GM12878 (cell line): ENCODE results near the gene MFNG. TPM values are rescaled to one million over a fixed set of nuclear protein-coding genes. Genes with fewer than 3 reads are reported as not detected.

Experiments used
- ATAC-seq: fragments of 200-7000 bp; cut with Tn5 transposase; 3 replicates; pipeline ENCODE4 v1.9.1; 2020; ENCODE audit warnings: mild to moderate bottlenecking, moderate library complexity
- BruUV-seq: library from RNA; stranded (reverse); fragments of 400-500 nt; replicated peaks from 2 replicates; lab custom pipeline; 2021; lab: Mats Ljungman, UMichigan
- CTCF ChIA-PET: fragments of 300-600 bp; sonication (Branson Sonifier 250); formaldehyde crosslinking; extraction: SDS; loops from one replicate; lab custom pipeline; 2021; ENCODE audit warnings: inconsistent platforms; lab: Yijun Ruan, JAX
- POLR2A ChIA-PET: fragments of 350-600 bp; formaldehyde crosslinking; extraction: SDS; loops from one replicate; lab custom pipeline; 2021; ENCODE audit warnings: inconsistent platforms; lab: Charles Lee
- RAD21 ChIA-PET: fragments of 300-600 bp; sonication (Branson Sonifier 250); formaldehyde crosslinking; loops from one replicate; lab custom pipeline; 2023; ENCODE audit warnings: antibody characterized with exemption; ENCODE audit not compliant: unreplicated experiment; lab: Charles Lee
- SMC1A ChIA-PET: fragments of 300-600 bp; sonication (Branson Sonifier 250); formaldehyde crosslinking; loops from one replicate; lab custom pipeline; 2023; ENCODE audit not compliant: unreplicated experiment, uncharacterized antibody; lab: Charles Lee
- DNase-seq: peaks from one replicate; pipeline ENCODE4 v3.0.0-alpha.2; 2011; ENCODE audit warnings: low read depth, low spot score
- FAIRE-seq: peaks from 3 replicates; lab custom pipeline; 2011; peaks lifted over from hg19 to GRCh38; lab: Jason Lieb, UNC
- H2AFZ ChIP-seq: 2 replicates; pipeline ENCODE4 v1.6.0; 2011; ENCODE audit warnings: low read depth, low read length, control low read depth; ENCODE audit not compliant: control insufficient read depth
- H3K27ac ChIP-seq: 2 replicates; pipeline ENCODE4 v1.5.1; 2011; ENCODE audit warnings: control low read depth; ENCODE audit not compliant: control insufficient read depth, insufficient read depth
- H3K27me3 ChIP-seq, 2 experiments: replicated peaks in 1 of 2; 2 replicates each; pipeline versions ENCODE4 v1.6.0 to v1.6.1; 2011; ENCODE audit warnings: low read length in 1 of 2; ENCODE audit not compliant: control insufficient read depth in 2 of 2, insufficient read depth in 2 of 2
- H3K36me3 ChIP-seq, 2 experiments: 2 replicates each; pipeline ENCODE4 v1.5.1; 2011; ENCODE audit warnings: low read length in 1 of 2; ENCODE audit not compliant: control insufficient read depth in 2 of 2, insufficient read depth in 2 of 2
- H3K4me1 ChIP-seq: 2 replicates; pipeline ENCODE4 v1.6.1; 2011; ENCODE audit warnings: mild to moderate bottlenecking, low read length, moderate library complexity, mixed read lengths; ENCODE audit not compliant: control insufficient read depth, insufficient read depth
- H3K4me2 ChIP-seq: 2 replicates; pipeline ENCODE4 v1.6.0; 2011; ENCODE audit warnings: control low read depth; ENCODE audit not compliant: control insufficient read depth, insufficient read depth
- H3K4me3 ChIP-seq: fragments of 200-600 bp; sonication (generic); 2 replicates; pipeline ENCODE4 v1.5.1; 2016
- H3K79me2 ChIP-seq: 2 replicates; pipeline ENCODE4 v1.6.0; 2011; ENCODE audit warnings: low read length; ENCODE audit not compliant: control insufficient read depth, insufficient read depth
- H3K9ac ChIP-seq: 2 replicates; pipeline ENCODE4 v1.8.0; 2011; ENCODE audit warnings: low read length, control low read depth, mixed read lengths; ENCODE audit not compliant: control insufficient read depth, insufficient read depth
- H3K9me3 ChIP-seq: replicated peaks from 3 replicates; pipeline ENCODE4 v1.5.1; 2011; ENCODE audit warnings: mild to moderate bottlenecking, low read length; ENCODE audit not compliant: control insufficient read depth, insufficient read depth
- H4K20me1 ChIP-seq: 2 replicates; pipeline ENCODE4 v1.6.0; 2011; ENCODE audit not compliant: control insufficient read depth, insufficient read depth
- HDAC2 ChIP-seq: fragments of 200-600 bp; sonication (generic); IDR thresholded peaks from 2 replicates; pipeline ENCODE4 v1.6.1; 2017
- IKZF1 ChIP-seq: fragments of 450-650 bp; conservative IDR thresholded peaks from 2 replicates; pipeline ENCODE4 v1.6.1; 2017; ENCODE audit warnings: antibody characterized with exemption, mild to moderate bottlenecking
- IRF4 ChIP-seq: IDR thresholded peaks from 2 replicates; pipeline ENCODE4 v1.6.1; 2011; ENCODE audit warnings: low read depth, low read length
- LARP7 ChIP-seq: fragments of 450-650 bp; IDR thresholded peaks from 2 replicates; pipeline ENCODE4 v1.6.1; 2017; ENCODE audit warnings: mild to moderate bottlenecking
- POU2F2 ChIP-seq: IDR thresholded peaks from 3 replicates; pipeline ENCODE4 v1.6.1; 2011; ENCODE audit warnings: low read depth, mild to moderate bottlenecking, low read length, borderline replicate concordance
- RFX5 ChIP-seq: IDR thresholded peaks from 2 replicates; pipeline ENCODE4 v1.6.1; 2011; ENCODE audit warnings: low read depth, low read length, improper control_type of control experiment
- SMAD1 ChIP-seq: fragments of 450-650 bp; IDR thresholded peaks from 2 replicates; pipeline ENCODE4 v1.6.1; 2018; ENCODE audit warnings: mild to moderate bottlenecking, low read depth; ENCODE audit not compliant: partially characterized antibody
- SP1 ChIP-seq: IDR thresholded peaks from one replicate; pipeline ENCODE4 v1.6.1; 2011; ENCODE audit warnings: low read depth, low read length
- SPI1 ChIP-seq: IDR thresholded peaks from 2 replicates; pipeline ENCODE4 v1.6.1; 2011; ENCODE audit warnings: low read depth, mild to moderate bottlenecking, low read length, moderate library complexity, borderline replicate concordance; ENCODE audit not compliant: insufficient read depth
- STAT1 ChIP-seq: fragments of 450-650 bp; conservative IDR thresholded peaks from 2 replicates; pipeline ENCODE4 v1.6.1; 2014; ENCODE audit warnings: antibody characterized with exemption, mild to moderate bottlenecking
- TAF1 ChIP-seq: IDR thresholded peaks from 2 replicates; pipeline ENCODE4 v1.6.1; 2011; ENCODE audit warnings: mild to moderate bottlenecking, low read depth, low read length, borderline replicate concordance
- TCF12 ChIP-seq: IDR thresholded peaks from 2 replicates; pipeline ENCODE4 v1.6.1; 2011; ENCODE audit warnings: low read depth, mild to moderate bottlenecking, low read length
- TCF3 ChIP-seq: IDR thresholded peaks from 2 replicates; pipeline ENCODE4 v1.6.1; 2012; ENCODE audit warnings: low read depth, mild to moderate bottlenecking, low read length, borderline replicate concordance; ENCODE audit not compliant: insufficient read depth
- WGBS: methylation state at CpG from one replicate; pipeline ENCODE4 v1.1.6; 2016; ENCODE audit warnings: low lambda C conversion rate; ENCODE audit not compliant: insufficient replicate concordance, insufficient coverage; ENCODE audit errors: missing lambda C conversion rate; 5-methylcytosine and 5-hydroxymethylcytosine counted together
- in situ Hi-C: fragments of 300-500 bp; cut with MboI; formaldehyde crosslinking; loops from 9 replicates; pipeline ENCODE4 v1.14.3; 2018; ENCODE audit warnings: mixed read lengths
- intact Hi-C: fragments of 100-400 bp; cut with micrococcal nuclease; formaldehyde crosslinking; loops from one replicate; pipeline ENCODE4 v1.14.2; 2022; ENCODE audit not compliant: unreplicated experiment
- polyA plus RNA-seq, 11 experiments: library from polyadenylated mRNA; depleted of rRNA in 4 of 11; unstranded in 6 of 11; stranded (reverse) in 5 of 11; fragments of >200 nt; fragmentation: Nextera tagmentation in 4 of 11; fragmentation: Illumina TruSeq in 1 of 11; extraction: Ambion mirVana in 4 of 11; extraction: Trizol in 1 of 11; gene quantifications; 1 replicate in 1 of 11; 2 replicates in 10 of 11; pipeline versions ENCODE4 v1.2.1 to v1.2.3, GENCODE V29; 2011 to 2016; ENCODE audit warnings: inconsistent platforms in 2 of 11, missing spikeins in 2 of 11, low read depth in 1 of 11
- total RNA-seq, 4 experiments: library from RNA; depleted of rRNA in 3 of 4; stranded (reverse); fragments of >200 nt in 3 of 4; fragmentation: Illumina TruSeq in 1 of 4; extraction: Trizol in 1 of 4; gene quantifications; 2 replicates each; pipeline versions ENCODE4 v1.2.1 to v1.2.3, GENCODE V29; 2013 to 2021
- TF ChIP-seq, protein P1 (sequence below): fragments of 450-650 bp; IDR thresholded peaks from 2 replicates; pipeline ENCODE4 v1.6.1; 2017; ENCODE audit warnings: low read depth, mild to moderate bottlenecking, moderate library complexity

MFNG gene
- total and polyA plus RNA-seq, 10 of the 15 experiments (the other 5 are each of a cell fraction or from before 2014, with no cell fraction given) = 11.5 to 117 (median 68.5) TPM

DNA sequence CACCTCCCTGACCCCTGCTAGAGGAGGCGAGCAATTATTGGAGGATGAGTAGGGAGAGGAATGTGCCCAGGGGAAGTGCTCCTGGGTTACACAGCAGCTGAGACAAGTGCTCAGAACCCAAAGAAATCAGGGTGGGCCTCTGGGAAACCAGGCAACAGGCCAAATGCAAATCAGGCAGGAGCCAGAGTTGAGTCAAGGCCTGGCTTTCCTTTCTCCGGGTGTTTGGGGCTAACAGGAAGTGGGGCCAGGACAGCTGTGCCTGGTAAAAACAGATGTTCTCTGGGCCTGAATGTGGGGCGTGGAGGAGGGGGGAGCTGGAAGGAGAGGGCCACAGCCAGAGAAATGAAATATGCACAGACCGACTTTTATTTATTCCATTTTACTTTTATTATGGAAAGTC is 22.0 kb downstream of the MFNG start:
- peaks cover 12% of the 10 kb centered on the region for H3K4me1 ChIP-seq
- TF ChIP-seq IKZF1 (no peak), SP1 (peak; percentile 20), LARP7 (no peak), TAF1 (no peak), POU2F2 (peak; percentile 66; the same call in 1 of the 3 replicates), HDAC2 (no peak), TCF12 (peak; percentile 82), SMAD1 (no peak), STAT1 (no peak), SPI1 (peak; percentile 23; the same call in 1 of the 2 replicates), TCF3 (peak; percentile 83; the same call in 1 of the 2 replicates), IRF4 (no peak), RFX5 (no peak)
- TF ChIP-seq, protein P1, sequence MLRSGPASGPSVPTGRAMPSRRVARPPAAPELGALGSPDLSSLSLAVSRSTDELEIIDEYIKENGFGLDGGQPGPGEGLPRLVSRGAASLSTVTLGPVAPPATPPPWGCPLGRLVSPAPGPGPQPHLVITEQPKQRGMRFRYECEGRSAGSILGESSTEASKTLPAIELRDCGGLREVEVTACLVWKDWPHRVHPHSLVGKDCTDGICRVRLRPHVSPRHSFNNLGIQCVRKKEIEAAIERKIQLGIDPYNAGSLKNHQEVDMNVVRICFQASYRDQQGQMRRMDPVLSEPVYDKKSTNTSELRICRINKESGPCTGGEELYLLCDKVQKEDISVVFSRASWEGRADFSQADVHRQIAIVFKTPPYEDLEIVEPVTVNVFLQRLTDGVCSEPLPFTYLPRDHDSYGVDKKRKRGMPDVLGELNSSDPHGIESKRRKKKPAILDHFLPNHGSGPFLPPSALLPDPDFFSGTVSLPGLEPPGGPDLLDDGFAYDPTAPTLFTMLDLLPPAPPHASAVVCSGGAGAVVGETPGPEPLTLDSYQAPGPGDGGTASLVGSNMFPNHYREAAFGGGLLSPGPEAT = no peak
- TF ChIP-seq, all 136 proteins: peak for 5
- Histone ChIP-seq H3K4me2 (peak overlapping the region; percentile 55; the same call in 1 of the 2 replicates), H3K36me3 (peaks cover 4 to 5% of the 10 kb centered on the region in 2 experiments; a peak in 2 of 4 replicates), H2AFZ (no peak overlapping the region), H3K9ac (no peak overlapping the region), H3K79me2 (no peaks in the 10 kb centered on the region), H3K9me3 (no peaks in the 10 kb centered on the region), H3K27ac (no peak overlapping the region), H3K27me3 (no peaks in the 10 kb centered on the region), H4K20me1 (no peaks in the 10 kb centered on the region; the same call in 1 of the 2 replicates), H3K4me3 (no peak overlapping the region)
- peak; percentile 96 for FAIRE-seq
- ChIA-PET CTCF (interaction anchor here (1.9 kb wide), 1 partner anchor 8 kb away, joined by 6 read pairs; no protein-coding TSS in a partner anchor), POLR2A (no interaction called here), SMC1A (interaction anchor here (1.3 kb wide), 1 partner anchor 8 kb away, joined by 3 read pairs; no protein-coding TSS in a partner anchor), RAD21 (interaction anchor here (0.7 kb wide), 1 partner anchor 12 kb away, joined by 4 read pairs; no protein-coding TSS in a partner anchor)
- ATAC-seq = peak; percentile 50
- in situ Hi-C loops (no loop called here), intact Hi-C loops (no loop called here)
- no TSS peak for BruUV-seq
- peak; percentile 19 for DNase-seq
- 13% methylated on average over 2 of the region's 4 CpGs for WGBS
